ENCODE results near the gene RAVER2. TPM values are rescaled to one million over a fixed set of nuclear protein-coding genes. Genes with fewer than 3 reads are reported as not detected.

Gene RAVER2
- total and polyA plus RNA-seq, 2 of the 13 experiments (the other 11 are each of a cell fraction or from before 2014, with no cell fraction given): 11.4 to 15.4 TPM

- TF ChIP-seq POGK (CRISPR knock-in tag; conservative IDR thresholded peaks at IDR 0.05) (no peak), ZNF207 (IDR thresholded peaks at IDR 0.05; ENCODE audit: borderline replicate concordance) (no peak), ZNF503 (CRISPR knock-in tag; IDR thresholded peaks at IDR 0.05) (no peak), ZNF720 (CRISPR knock-in tag; IDR thresholded peaks at IDR 0.05) (no peak)
Observed at GRCh38 chr1:64755361-64755760, 10.5 kb downstream of the RAVER2 start (continued).

DNA sequence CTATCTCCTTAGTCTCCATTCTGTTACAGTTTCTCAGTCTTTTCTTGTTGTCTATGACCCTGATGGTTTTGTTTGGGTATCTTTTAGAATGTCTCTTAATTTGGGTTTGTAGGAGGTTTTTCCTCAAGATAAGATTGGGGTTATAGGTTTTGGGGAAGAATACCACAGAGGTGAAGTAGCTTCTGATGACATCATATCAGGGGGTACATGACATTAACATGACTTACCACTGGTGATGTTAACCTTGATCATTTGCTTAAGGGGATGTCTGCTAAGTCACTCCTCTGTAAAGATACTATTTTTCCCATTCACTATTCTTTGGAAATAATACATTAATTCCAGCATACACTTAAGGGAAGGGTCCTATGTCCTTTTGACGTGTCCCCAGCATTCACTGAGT lies 11.9 kb downstream of the RAVER2 start:
- ChIA-PET CTCF (ENCODE audit: low intra/inter-chr PET ratio, low total read pairs) (no interaction called here), POLR2A (no interaction called here)
- peak; percentile 24; the same call in 1 of the 2 replicates for TF ChIP-seq CREB1 (IDR thresholded peaks at IDR 0.05)
- no peak for TF ChIP-seq CREB1 (CRISPR knock-in tag; IDR thresholded peaks at IDR 0.05)
- no peak for TF ChIP-seq ZNF746 (CRISPR knock-in tag; IDR thresholded peaks at IDR 0.05)
- peak; percentile 64 for TF ChIP-seq ATF7 (IDR thresholded peaks at IDR 0.05)
- no peak for TF ChIP-seq ATF7 (CRISPR knock-in tag; IDR thresholded peaks at IDR 0.05)
- FAIRE-seq (no peak), DNase-seq (ENCODE audit: low spot score) (no peak), ATAC-seq (no peak)
- no peak overlapping the region for H3K27ac ChIP-seq (ENCODE audit: extremely low read length, insufficient read depth, low read length)
- H3K79me2 ChIP-seq (ENCODE audit: insufficient read depth, low read length): peaks cover 14% of the 10 kb centered on the region
- H3K36me3 ChIP-seq (replicated peaks in 1 of 2; ENCODE audit: control insufficient read depth in 1 of 2, insufficient read depth in 2 of 2, low read length in 2 of 2): no peaks in the 10 kb centered on the region; a peak in 1 of 5 replicates
- H3K27me3 ChIP-seq (ENCODE audit: control insufficient read depth in 1 of 2, insufficient read depth in 2 of 2, low read length in 2 of 2): no peaks in the 10 kb centered on the region
- H3K4me3 ChIP-seq (replicated peaks in 1 of 3; ENCODE audit: insufficient read depth in 1 of 3, low read depth in 2 of 3, low read length in 3 of 3): no peak overlapping the region
- H2AFZ ChIP-seq (ENCODE audit: low read length): no peak overlapping the region
- H3K9ac ChIP-seq (ENCODE audit: insufficient read depth, low read depth, low read length): no peak overlapping the region
- no peak overlapping the region for H3K4me2 ChIP-seq (ENCODE audit: low read depth, low read length)
- in situ Hi-C loops (cut with HindIII; ENCODE audit: extremely low pct_ligation_motif_present, low pct_unique_long_range_greater_than_20kb) (no loop called here), intact Hi-C loops (cut with micrococcal nuclease; ENCODE audit: unreplicated experiment) (no loop called here)
- BruUV-seq (replicated peaks): no TSS peak
- peaks cover 21% of the 10 kb centered on the region for H3K4me1 ChIP-seq (ENCODE audit: insufficient read depth, low read length)
- 83% methylated on average over 1 of the region's 1 CpG for WGBS (ENCODE audit: low lambda C conversion rate)
- no peaks in the 10 kb centered on the region for H4K20me1 ChIP-seq (ENCODE audit: insufficient read depth, low read length)
- no peaks in the 10 kb centered on the region for H3K9me3 ChIP-seq (ENCODE audit: low read length)
